ENCODE data around the gene ATF6.

Gene ATF6

DNA sequence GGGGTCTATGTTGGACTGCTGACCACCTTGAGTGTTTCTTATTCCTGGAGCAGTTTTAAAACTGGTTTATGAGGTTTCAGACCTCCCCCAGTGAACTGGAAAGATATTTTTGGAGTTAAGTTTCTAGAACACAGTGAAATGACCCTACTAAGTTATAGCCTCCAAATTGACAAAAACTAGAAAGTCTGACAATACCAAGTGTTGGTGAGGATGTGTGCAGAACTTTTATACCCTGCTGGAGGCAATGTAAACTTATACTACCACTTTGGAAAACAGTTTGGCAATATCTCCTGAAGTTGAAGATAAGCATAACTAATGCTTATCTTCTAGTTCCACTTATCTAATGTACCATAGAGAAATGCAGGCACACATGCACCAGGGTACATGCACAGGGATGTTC lies 247.2 kb downstream of the ATF6 start:
- DNase-seq (ENCODE audit: insufficient read length, low spot score) (no peak), FAIRE-seq (no peak)
- TF ChIP-seq POLR2AphosphoS5 (IDR thresholded peaks at IDR 0.05; ENCODE audit: low read depth, low read length), result no peak
- no peak for TF ChIP-seq POU2F2 (IDR thresholded peaks at IDR 0.05; ENCODE audit: low read depth, low read length)
- TF ChIP-seq TAF1 (IDR thresholded peaks at IDR 0.05; ENCODE audit: low read depth, low read length), result no peak
- TF ChIP-seq SPI1 (IDR thresholded peaks at IDR 0.05; ENCODE audit: low read depth, low read length), result no peak
- no peak for TF ChIP-seq POLR2A (IDR thresholded peaks at IDR 0.05; ENCODE audit: low read depth, low read length)
- TF ChIP-seq PAX5 (IDR thresholded peaks at IDR 0.05; ENCODE audit: insufficient read depth, low read length, severe bottlenecking), result no peak

Data from GM12891 (cell line).